Heart right ventricle (tissue), 16 donors: ENCODE results near the gene SARDH. TPM values are rescaled to one million over a fixed set of nuclear protein-coding genes. Genes with fewer than 3 reads are reported as not detected.

Experiments used
- ATAC-seq, 8 donors: fragments of 200-7000 bp; cut with Tn5 transposase; one replicate each; pipeline ENCODE4 v1.9.1; 2020; ENCODE audit warnings: mild to moderate bottlenecking in 8 of 8, moderate library complexity in 8 of 8, moderate number of reproducible peaks in 1 of 8
- DNase-seq, 2 donors: peaks; one replicate each; pipeline ENCODE4 v3.0.0-alpha.2; 2020
- H3K27ac ChIP-seq, 10 donors: fragments of 200-600 bp; sonication (generic) in 2 of 10; one replicate each; pipeline versions ENCODE4 v1.5.0 to v1.8.0; 2020 to 2022; ENCODE audit warnings: mild to moderate bottlenecking in 3 of 10
- H3K27me3 ChIP-seq, 7 donors: fragments of 200-600 bp; one replicate each; pipeline ENCODE4 v1.8.0; 2021 to 2022; ENCODE audit warnings: mild to moderate bottlenecking in 2 of 7
- H3K36me3 ChIP-seq, 9 donors: fragments of 200-600 bp; sonication (generic) in 1 of 9; one replicate each; pipeline versions ENCODE4 v1.5.0 to v1.8.0; 2020 to 2022; ENCODE audit warnings: mild to moderate bottlenecking in 2 of 9
- H3K4me1 ChIP-seq, 9 donors: fragments of 200-600 bp; sonication (generic) in 1 of 9; one replicate each; pipeline versions ENCODE4 v1.5.0 to v1.8.0; 2020 to 2022; ENCODE audit warnings: mild to moderate bottlenecking in 4 of 9
- H3K4me3 ChIP-seq, 10 donors: fragments of 200-600 bp; sonication (generic) in 2 of 10; one replicate each; pipeline versions ENCODE4 v1.5.0 to v1.8.0; 2020 to 2022; ENCODE audit warnings: mild to moderate bottlenecking in 7 of 10, moderate library complexity in 2 of 10
- H3K9me3 ChIP-seq, 11 donors: fragments of 200-600 bp in 10 of 11; sonication (generic) in 2 of 11; one replicate each; pipeline versions ENCODE4 v1.5.0 to v1.8.0; 2013 to 2022; ENCODE audit warnings: mild to moderate bottlenecking in 2 of 11, control low read depth in 1 of 11, moderate library complexity in 1 of 11
- WGBS, 2 donors: extraction: QIAGEN DNeasy Blood & Tissue Kit; methylation state at CpG; one replicate each; pipeline ENCODE4 v1.1.7; 2013; ENCODE audit warnings: inconsistent platforms in 1 of 2; 5-methylcytosine and 5-hydroxymethylcytosine counted together
- intact Hi-C, 10 donors: fragments of 100-400 bp; cut with DNase I; formaldehyde crosslinking; loops; one replicate each; pipeline versions ENCODE4 v1.11.1 to v1.14.2; 2022
- polyA plus RNA-seq, 2 donors: library from polyadenylated mRNA; stranded (reverse); fragments of 200-250 nt; gene quantifications; one replicate each; pipeline ENCODE4 v1.2.3, GENCODE V29; 2013
- total RNA-seq, 10 donors: library from RNA; stranded (reverse); fragmentation: NEBNext Ultra II Directional in 3 of 10; extraction: Animal tissue kit (Norgen Biotek cat#: 25700) in 3 of 10; gene quantifications; one replicate each; pipeline versions ENCODE4 v1.2.1 to v1.2.4, GENCODE V29; 2021 to 2023
- TF ChIP-seq, protein P1 (sequence below), 9 donors: fragments of 200-600 bp; sonication (generic) in 2 of 9; IDR thresholded peaks; one replicate each; pipeline versions ENCODE4 v1.5.0 to v1.8.0; 2021 to 2022; ENCODE audit warnings: antibody characterized with exemption in 9 of 9, mild to moderate bottlenecking in 5 of 9, moderate library complexity in 1 of 9
- donor health status: Arrhythmogenic right ventricular cardiomyopathy.
- donor health status: ischemic (EF 13 %, LVEDD 7.1; RV severe dilation, severe dysfunction).
- donor health status: healthy with polysubstance abuse.
- donor health status: DM: no; HTN: yes; CAD: no.
- donor health status: DM: no; HTN: no; CAD: no.
- donor health status: ischemic (EF 25% LVEDD 6.9; RV normal size, moderate dysfunction).
- donor health status: ischemic (EF 25% LVEDD 5.7; RV mildly dilated, moderate dysfunction).
- donor health status: healthy.
- donor health status: DM: yes; HTN: yes; CAD: no.
- donor health status: Ischemic cardiomyopathy.
- donor health status: ischemic (EF 35%, LVEDD 5.7; RV mildly dilated, moderate dysfunction).
- donor health status: nonischemic (EF 11% LVEDD 7.7; RV severe dilation, severe dysfunction).
- donor health status: DM: yes; HTN: yes; CAD: no.
- donor health status: PGD.
- donor health status: ischemic (EF 29% LVEDD 5.4; RV normal size, mild dysfunction).
- donor health status: nonischemic (EF 23%, LVEDD 6.1; RV moderate dilation, normal function).

The SARDH gene
- total and polyA plus RNA-seq, 12 donors = 0.28 to 1.8 (median 0.53) TPM

DNA sequence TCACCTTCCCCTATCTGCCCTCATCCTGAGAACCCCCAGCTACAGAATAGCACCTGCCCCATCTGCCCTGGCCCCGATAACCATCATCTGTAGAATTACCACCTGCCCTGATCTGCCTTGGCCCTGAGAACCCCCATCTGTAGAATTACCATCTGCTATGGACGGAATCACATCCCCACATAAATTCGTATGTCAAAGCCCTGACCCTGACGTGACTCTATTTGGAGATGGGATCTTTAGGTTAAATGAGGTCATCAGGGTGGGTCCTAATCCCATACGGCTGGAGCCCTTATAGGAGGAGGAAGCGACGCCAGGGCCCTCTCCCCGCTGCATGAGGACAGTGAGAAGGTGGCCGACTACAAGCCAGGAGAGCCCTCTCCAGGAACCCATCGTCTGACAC is 32.6 kb downstream of the SARDH start:
- intact Hi-C loops = no loop called here
- H3K9me3 ChIP-seq = no peaks in the 10 kb centered on the region
- ATAC-seq (no peak), DNase-seq (no peak)
- 85 to 91% methylated on average over 10 of the region's 10 CpGs for WGBS, 2 donors
- no peaks in the 10 kb centered on the region for H3K36me3 ChIP-seq
- H3K4me1 ChIP-seq = peaks cover 11 to 40% (median 32%) of the 10 kb centered on the region in 9 donors
- H3K27me3 ChIP-seq = peaks cover 11 to 37% (median 32%) of the 10 kb centered on the region in 7 donors
- H3K4me3 ChIP-seq = no peak overlapping the region
- peak overlapping the region in 1 of 10 donors; percentile 56 for H3K27ac ChIP-seq
- TF ChIP-seq, protein P1, sequence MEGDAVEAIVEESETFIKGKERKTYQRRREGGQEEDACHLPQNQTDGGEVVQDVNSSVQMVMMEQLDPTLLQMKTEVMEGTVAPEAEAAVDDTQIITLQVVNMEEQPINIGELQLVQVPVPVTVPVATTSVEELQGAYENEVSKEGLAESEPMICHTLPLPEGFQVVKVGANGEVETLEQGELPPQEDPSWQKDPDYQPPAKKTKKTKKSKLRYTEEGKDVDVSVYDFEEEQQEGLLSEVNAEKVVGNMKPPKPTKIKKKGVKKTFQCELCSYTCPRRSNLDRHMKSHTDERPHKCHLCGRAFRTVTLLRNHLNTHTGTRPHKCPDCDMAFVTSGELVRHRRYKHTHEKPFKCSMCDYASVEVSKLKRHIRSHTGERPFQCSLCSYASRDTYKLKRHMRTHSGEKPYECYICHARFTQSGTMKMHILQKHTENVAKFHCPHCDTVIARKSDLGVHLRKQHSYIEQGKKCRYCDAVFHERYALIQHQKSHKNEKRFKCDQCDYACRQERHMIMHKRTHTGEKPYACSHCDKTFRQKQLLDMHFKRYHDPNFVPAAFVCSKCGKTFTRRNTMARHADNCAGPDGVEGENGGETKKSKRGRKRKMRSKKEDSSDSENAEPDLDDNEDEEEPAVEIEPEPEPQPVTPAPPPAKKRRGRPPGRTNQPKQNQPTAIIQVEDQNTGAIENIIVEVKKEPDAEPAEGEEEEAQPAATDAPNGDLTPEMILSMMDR (IDR thresholded peaks at IDR 0.05) = no peak

DNA sequence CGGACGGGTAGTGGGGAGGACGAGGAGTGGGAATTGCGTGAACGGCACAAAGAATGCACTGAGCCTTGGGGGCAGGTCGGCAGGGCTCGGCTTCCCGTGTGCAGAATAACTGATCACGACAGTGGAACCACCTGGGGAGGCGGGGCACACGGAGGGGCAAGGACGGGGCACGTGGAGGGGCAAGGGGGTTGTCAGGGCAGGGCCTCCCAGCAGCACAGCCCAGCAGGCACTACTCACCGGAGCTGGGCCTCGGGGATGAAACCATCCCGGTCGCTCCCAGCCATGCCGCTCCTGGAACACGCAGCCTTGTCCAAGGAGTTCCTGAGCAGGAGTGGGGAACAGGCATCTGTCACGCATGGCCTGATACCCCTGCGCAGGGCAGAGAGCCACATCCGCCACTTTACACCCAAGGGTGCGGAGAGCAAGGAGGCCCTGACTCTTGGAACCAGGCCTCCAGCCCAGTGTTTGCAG is 33.4 kb downstream of the SARDH start:
- TF ChIP-seq, protein P1 (IDR thresholded peaks at IDR 0.05) = no peak
- H3K36me3 ChIP-seq = no peaks in the 10 kb centered on the region
- intact Hi-C loops = no loop called here
- H3K4me1 ChIP-seq = peaks cover 11 to 40% (median 32%) of the 10 kb centered on the region in 9 donors
- H3K27ac ChIP-seq = no peak overlapping the region
- ATAC-seq = no peak
- peaks cover 11 to 37% (median 32%) of the 10 kb centered on the region in 7 donors for H3K27me3 ChIP-seq
- H3K9me3 ChIP-seq = no peaks in the 10 kb centered on the region
- DNase-seq = no peak
- 86 to 94% methylated on average over 23 of the region's 23 CpGs for WGBS, 2 donors
- no peak overlapping the region for H3K4me3 ChIP-seq

DNA sequence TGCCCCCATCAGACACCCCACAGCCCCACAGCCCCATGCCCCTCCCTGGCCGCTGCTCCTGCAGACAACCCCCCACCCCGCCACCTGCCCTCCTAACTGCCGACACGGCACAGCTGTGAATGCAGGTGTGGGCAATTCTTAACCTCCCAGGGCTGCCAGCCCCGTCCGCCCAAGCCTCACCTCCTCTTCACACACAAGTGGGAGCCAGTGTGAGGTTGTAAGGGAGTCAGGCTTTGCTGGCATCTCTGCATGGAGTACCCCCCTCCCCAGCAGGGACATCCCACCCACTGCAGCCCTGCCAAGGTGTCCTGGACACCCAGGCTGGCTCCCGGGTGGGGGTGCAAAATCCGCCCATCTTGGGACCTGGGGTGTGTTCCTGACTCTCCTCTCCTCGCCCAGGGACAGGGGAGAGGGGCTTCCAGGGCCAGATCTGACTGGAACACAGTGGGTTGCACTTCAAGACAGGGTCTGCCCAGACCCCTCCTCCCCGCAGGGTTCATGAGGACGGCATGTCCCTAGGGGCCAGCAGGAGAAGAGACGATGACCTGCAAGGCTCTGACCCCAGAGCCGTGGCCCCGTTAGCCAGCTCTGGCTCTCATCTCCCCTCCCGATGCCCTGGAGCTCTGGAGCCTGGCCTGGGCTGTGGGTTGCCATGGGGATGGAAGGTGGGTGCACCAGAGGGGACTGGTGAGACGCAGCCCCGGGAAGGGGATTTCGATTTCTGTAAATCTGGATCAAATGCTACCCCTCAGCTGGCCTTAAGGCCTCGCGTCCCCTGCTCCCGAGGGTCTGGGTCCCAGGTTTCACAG is 34.4 kb downstream of the SARDH start:
- 79 to 87% methylated on average over 21 of the region's 21 CpGs for WGBS, 2 donors
- peak in 1 of 2 donors; percentile 3 for DNase-seq
- ATAC-seq = no peak
- no peaks in the 10 kb centered on the region for H3K9me3 ChIP-seq
- TF ChIP-seq, protein P1 (IDR thresholded peaks at IDR 0.05) = no peak
- H3K36me3 ChIP-seq = no peaks in the 10 kb centered on the region
- H3K27me3 ChIP-seq = peaks cover 11 to 37% (median 32%) of the 10 kb centered on the region in 7 donors
- H3K4me1 ChIP-seq = peaks cover 11 to 40% (median 32%) of the 10 kb centered on the region in 9 donors
- H3K27ac ChIP-seq = no peak overlapping the region
- H3K4me3 ChIP-seq = no peak overlapping the region
- intact Hi-C loops = no loop called here

DNA sequence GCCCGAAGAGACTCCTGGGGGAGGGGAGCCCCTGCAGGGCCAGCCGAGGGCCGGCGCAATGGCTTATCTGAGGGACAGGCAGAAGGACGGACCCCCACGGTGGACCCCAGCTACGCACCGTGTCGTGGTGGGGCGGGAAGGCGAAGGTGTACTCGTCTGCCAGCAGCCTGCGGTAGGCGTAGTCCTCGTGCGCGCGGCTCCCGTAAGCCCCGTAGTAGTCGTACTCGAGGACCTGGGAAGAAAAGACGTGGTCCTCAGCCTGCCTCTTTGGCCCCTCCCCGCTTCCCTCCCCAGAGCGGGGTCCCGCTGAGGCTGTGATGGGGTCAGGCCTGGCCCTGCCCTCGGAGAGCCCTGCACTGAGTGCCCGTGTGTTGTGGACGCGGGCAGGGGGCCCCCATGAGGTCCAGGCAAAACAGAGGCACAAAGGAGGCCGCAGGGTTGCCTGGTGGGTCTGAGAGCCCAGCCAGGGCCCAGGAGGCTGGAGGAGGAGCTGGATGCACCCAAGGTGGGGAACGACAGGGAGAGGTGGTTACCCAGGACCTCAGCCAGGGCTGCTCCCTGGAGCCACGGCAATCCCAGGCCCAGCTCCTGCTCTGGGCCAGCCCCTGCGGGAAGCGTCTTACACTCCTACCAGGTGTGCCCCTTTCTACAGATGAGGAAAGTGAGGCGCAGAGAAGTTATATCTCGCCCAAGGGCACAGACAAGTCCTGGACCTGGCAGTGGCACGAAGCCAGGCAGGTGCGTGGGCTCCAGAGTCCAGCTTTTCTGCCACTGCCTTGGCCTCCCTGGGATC is 35.2 kb downstream of the SARDH start:
- 36 to 39% methylated on average over 39 of the region's 39 CpGs for WGBS, 2 donors
- Histone ChIP-seq H3K4me1 (peaks cover 11 to 39% (median 32%) of the 10 kb centered on the region in 9 donors), H3K36me3 (no peaks in the 10 kb centered on the region), H3K4me3 (peak overlapping the region in 8 of 10 donors; percentile 9 to 41 (median 30)), H3K9me3 (no peaks in the 10 kb centered on the region), H3K27me3 (peaks cover 11 to 37% (median 32%) of the 10 kb centered on the region in 7 donors), H3K27ac (peak overlapping the region in 2 of 10 donors; percentile 35 to 49)
- TF ChIP-seq, protein P1 (IDR thresholded peaks at IDR 0.05) = no peak
- intact Hi-C loops = no loop called here
- DNase-seq (no peak), ATAC-seq (peak in 2 of 8 donors; percentile 15 to 21)
